Measurements from ENCODE around the gene COASY. TPM values are rescaled to one million over a fixed set of nuclear protein-coding genes. Genes with fewer than 3 reads are reported as not detected.

COASY gene
- polyA plus RNA-seq, 1 of the 3 experiments (the other 2 are of a cell fraction): 69.4 TPM

- TF ChIP-seq NFIC (IDR thresholded peaks at IDR 0.05; ENCODE audit: borderline replicate concordance) (peak; percentile 84), FOXM1 (IDR thresholded peaks at IDR 0.05; ENCODE audit: low read depth) (no peak), USF1 (IDR thresholded peaks at IDR 0.05; ENCODE audit: borderline replicate concordance, low read depth) (peak; percentile 96), JUND (IDR thresholded peaks at IDR 0.05) (no peak), REST (IDR thresholded peaks at IDR 0.05; ENCODE audit: low read depth, low read length) (no peak), RAD21 (IDR thresholded peaks at IDR 0.05; ENCODE audit: low read length) (no peak), FOSL2 (IDR thresholded peaks at IDR 0.05; ENCODE audit: borderline replicate concordance, low read depth) (no peak), IRF3 (IDR thresholded peaks at IDR 0.05; ENCODE audit: low read depth, low read length) (no peak)
Measured at GRCh38 chr17:42536048-42536371, 25.9 kb upstream of the COASY start, which contains the start of gene NAGLU (continued).

GRCh38 chr17:42536372-42537155 lies 25.4 kb upstream of the COASY start:
- no peak for TF ChIP-seq JUND (IDR thresholded peaks at IDR 0.05)
- 0 out of 4 replicates have a peak, but pooled peaks of 1 of the 2 experiments have one; percentile 3 for TF ChIP-seq EP300 (IDR thresholded peaks at IDR 0.05; ENCODE audit: borderline replicate concordance in 1 of 2, low read depth in 1 of 2, low read length in 1 of 2)
- peak; percentile 62 for TF ChIP-seq MAX (IDR thresholded peaks at IDR 0.05; ENCODE audit: low read depth)
- TF ChIP-seq RCOR1 (IDR thresholded peaks at IDR 0.05; ENCODE audit: low read length): no peak
- TF ChIP-seq CTCF (IDR thresholded peaks at IDR 0.05): no peak
- 0 out of 2 replicates have a peak, but pooled peaks have one; percentile 60 for TF ChIP-seq SIN3A (IDR thresholded peaks at IDR 0.05; ENCODE audit: borderline replicate concordance, low read depth, low read length)
- TF ChIP-seq MXI1 (IDR thresholded peaks at IDR 0.05; ENCODE audit: low read depth, low read length): peak; percentile 68; the same call in 1 of the 2 replicates
- TF ChIP-seq CHD2 (IDR thresholded peaks at IDR 0.05; ENCODE audit: low read length, partially characterized antibody): peak; percentile 76
- Histone ChIP-seq H3K4me1 (ENCODE audit: control insufficient read depth in 1 of 2, insufficient read depth in 2 of 2, low read depth in 1 of 2, low read length in 1 of 2) (peaks cover 4 to 18% of the 10 kb centered on the region in 2 experiments; a peak in 3 of 4 replicates), H3K4me3 (ENCODE audit: low read depth in 2 of 2, low read length in 1 of 2) (peak overlapping the region; percentile 70 to 82), H3K9me2 (no peaks in the 10 kb centered on the region), H4K20me1 (ENCODE audit: insufficient read depth) (0 out of 2 replicates have a peak, but pooled peaks cover 4% of the 10 kb centered on the region), H3K27ac (ENCODE audit: low read depth in 2 of 2, low read length in 1 of 2) (peak overlapping the region; percentile 50 to 86; a peak in 3 of 4 replicates), H3K9ac (peak overlapping the region; percentile 70), H3F3A (replicated peaks; ENCODE audit: insufficient read depth) (peaks cover 22% of the 10 kb centered on the region), H3K79me2 (ENCODE audit: insufficient read depth) (peaks cover 22% of the 10 kb centered on the region), H3K9me3 (no peaks in the 10 kb centered on the region), H3K27me3 (ENCODE audit: insufficient read depth) (no peaks in the 10 kb centered on the region), H3K36me3 (replicated peaks in 1 of 2; ENCODE audit: control insufficient read depth in 1 of 2, insufficient read depth in 2 of 2, low read length in 1 of 2) (peaks cover 11 to 12% of the 10 kb centered on the region in 2 experiments), H3K4me2 (peak overlapping the region; percentile 100), H2AFZ (ENCODE audit: low read depth) (no peak overlapping the region)
- CTCF ChIA-PET: interaction anchor here (0.6 to 2.4 kb wide), 6 partner anchors 10 to 462 kb away, joined by 3 to 18 read pairs (median 4); partner anchors contain the start of gene RPL27
- POLR2A ChIA-PET: interaction anchor here (1.0 to 3.6 kb wide), 6 partner anchors 9 to 237 kb away, joined by 3 to 17 read pairs (median 3); partner anchors contain the start of genes PLEKHH3 and VPS25
- 4% methylated on average over 13 of the region's 65 CpGs for WGBS (ENCODE audit: low lambda C conversion rate)
- peak; percentile 92 for DNase-seq
